ENCODE results near the gene LOXHD1.

- TF ChIP-seq CTCF (IDR thresholded peaks at IDR 0.05; ENCODE audit: borderline replicate concordance, extremely low read depth, low read length, poor library complexity, severe bottlenecking) (no peak), EZH2 (IDR thresholded peaks at IDR 0.05; ENCODE audit: borderline replicate concordance, low read depth, low read length, severe bottlenecking) (no peak)
Observed at GRCh38 chr18:46555213-46555612, 101.8 kb downstream of the LOXHD1 start.
